Hepatocyte (in vitro differentiated cells): Measurements from ENCODE around the gene CCL26. TPM values are rescaled to one million over a fixed set of nuclear protein-coding genes. Genes with fewer than 3 reads are reported as not detected.
A peak's percentile ranks its signal among the peaks of the same experiment; 100 is the strongest.

Source experiments
- DNase-seq: peaks from one replicate; pipeline ENCODE4 v3.0.0-alpha.2; 2016; ENCODE audit warnings: low spot score
- H2AFZ ChIP-seq: fragments of 200-600 bp; sonication (generic); 2 replicates; pipeline ENCODE4 v1.6.0; 2016; ENCODE audit warnings: antibody characterized with exemption, mild to moderate bottlenecking
- H3K27ac ChIP-seq: fragments of 200-600 bp; sonication (generic); 2 replicates; pipeline ENCODE4 v1.5.1; 2016; ENCODE audit warnings: mild to moderate bottlenecking
- H3K27me3 ChIP-seq: fragments of 200-600 bp; sonication (generic); 2 replicates; pipeline ENCODE4 v1.6.1; 2016
- H3K36me3 ChIP-seq: fragments of 200-600 bp; sonication (generic); replicated peaks from 2 replicates; pipeline ENCODE4 v1.5.1; 2016; ENCODE audit warnings: low read depth; ENCODE audit not compliant: insufficient read depth
- H3K4me1 ChIP-seq: fragments of 200-600 bp; sonication (generic); 2 replicates; pipeline ENCODE4 v1.5.1; 2016; ENCODE audit warnings: mild to moderate bottlenecking, moderate library complexity; ENCODE audit not compliant: insufficient read depth
- H3K4me2 ChIP-seq: fragments of 200-600 bp; sonication (generic); 2 replicates; pipeline ENCODE4 v1.6.0; 2016
- H3K4me3 ChIP-seq: fragments of 200-600 bp; sonication (generic); 2 replicates; pipeline ENCODE4 v1.5.1; 2016; ENCODE audit warnings: mild to moderate bottlenecking
- H3K79me2 ChIP-seq: fragments of 200-600 bp; sonication (generic); 2 replicates; pipeline ENCODE4 v1.6.0; 2017; ENCODE audit warnings: mild to moderate bottlenecking
- H3K9me2 ChIP-seq: fragments of 200-600 bp; sonication (generic); replicated peaks from 2 replicates; pipeline ENCODE4 v1.6.0; 2017; ENCODE audit warnings: mild to moderate bottlenecking; ENCODE audit not compliant: insufficient read depth
- H3K9me3 ChIP-seq: fragments of 200-600 bp; sonication (generic); 2 replicates; pipeline ENCODE4 v1.5.1; 2016; ENCODE audit warnings: low read depth, mild to moderate bottlenecking
- H4K20me1 ChIP-seq: fragments of 200-600 bp; sonication (generic); 2 replicates; pipeline ENCODE4 v1.6.0; 2016; ENCODE audit warnings: mild to moderate bottlenecking; ENCODE audit not compliant: insufficient read depth, poor library complexity, severe bottlenecking
- CTCF ChIP-seq: fragments of 200-600 bp; sonication (generic); IDR thresholded peaks from 2 replicates; pipeline ENCODE4 v1.5.1; 2016; ENCODE audit warnings: antibody characterized with exemption, mild to moderate bottlenecking; ENCODE audit not compliant: poor library complexity
- EZH2 ChIP-seq: fragments of 200-600 bp; sonication (generic); IDR thresholded peaks from 2 replicates; pipeline ENCODE4 v1.6.1; 2016; ENCODE audit warnings: antibody characterized with exemption, mild to moderate bottlenecking, borderline replicate concordance
- EZH2phosphoT487 ChIP-seq: fragments of 200-600 bp; sonication (generic); IDR thresholded peaks from one replicate; pipeline ENCODE4 v1.6.1; 2018; ENCODE audit warnings: antibody characterized with exemption, mild to moderate bottlenecking, low read depth, moderate library complexity; ENCODE audit not compliant: unreplicated experiment, severe bottlenecking
- WGBS: methylation state at CpG from one replicate; pipeline ENCODE4 v1.1.6; 2016; ENCODE audit warnings: low lambda C conversion rate; ENCODE audit errors: missing lambda C conversion rate; 5-methylcytosine and 5-hydroxymethylcytosine counted together
- polyA plus RNA-seq: library from polyadenylated mRNA; unstranded; fragments of >200 nt; fragmentation: Nextera tagmentation; extraction: Ambion mirVana; gene quantifications from 2 replicates; pipeline ENCODE4 v1.2.1, GENCODE V29; 2016
- total RNA-seq: library from RNA; depleted of rRNA; stranded (reverse); fragments of >200 nt; gene quantifications from 2 replicates; pipeline ENCODE4 v1.2.3, GENCODE V29; 2014

CCL26 gene
- total and polyA plus RNA-seq, 2 experiments from 2014 or later, result 8.7 to 15.3 TPM

- Histone ChIP-seq H4K20me1 (no peaks in the 10 kb centered on the region), H3K4me3 (no peak overlapping the region), H3K4me1 (no peaks in the 10 kb centered on the region), H3K9me3 (no peaks in the 10 kb centered on the region), H3K9me2 (no peaks in the 10 kb centered on the region), H3K79me2 (no peaks in the 10 kb centered on the region), H2AFZ (no peak overlapping the region), H3K27ac (no peak overlapping the region), H3K4me2 (no peak overlapping the region), H3K36me3 (no peaks in the 10 kb centered on the region), H3K27me3 (no peaks in the 10 kb centered on the region)
- 72% methylated on average over 10 of the region's 10 CpGs for WGBS
- TF ChIP-seq EZH2 (no peak), CTCF (no peak), EZH2phosphoT487 (no peak)
- DNase-seq, result no peak
These were observed 15.6 kb downstream of the CCL26 start for GRCh38 chr7:75756206-75756990.

GRCh38 chr7:75743455-75743859 lies 28.6 kb downstream of the CCL26 start:
- Histone ChIP-seq H3K27ac (no peak overlapping the region), H3K27me3 (no peaks in the 10 kb centered on the region), H3K9me3 (no peaks in the 10 kb centered on the region), H4K20me1 (no peaks in the 10 kb centered on the region), H3K36me3 (no peaks in the 10 kb centered on the region), H2AFZ (no peak overlapping the region), H3K4me3 (no peak overlapping the region), H3K4me2 (no peak overlapping the region), H3K79me2 (no peaks in the 10 kb centered on the region), H3K4me1 (no peaks in the 10 kb centered on the region), H3K9me2 (no peaks in the 10 kb centered on the region)
- peak; percentile 36 for DNase-seq
- TF ChIP-seq EZH2phosphoT487 (peak; percentile 55), CTCF (no peak)
- WGBS, result 23% methylated on average over 4 of the region's 4 CpGs

- 43% methylated on average over 13 of the region's 13 CpGs for WGBS
- H2AFZ ChIP-seq, result no peak overlapping the region
- H3K9me3 ChIP-seq, result no peaks in the 10 kb centered on the region
- H3K9me2 ChIP-seq, result no peaks in the 10 kb centered on the region
- peaks cover 3% of the 10 kb centered on the region for H3K79me2 ChIP-seq
- TF ChIP-seq CTCF, result no peak
- H3K4me3 ChIP-seq, result no peak overlapping the region
- H4K20me1 ChIP-seq, result no peaks in the 10 kb centered on the region
- H3K27ac ChIP-seq, result no peak overlapping the region
- no peaks in the 10 kb centered on the region for H3K4me1 ChIP-seq
- peaks cover 15% of the 10 kb centered on the region for H3K27me3 ChIP-seq
- no peaks in the 10 kb centered on the region for H3K36me3 ChIP-seq
- peak overlapping the region; percentile 3 for H3K4me2 ChIP-seq
- DNase-seq, result peak; percentile 51
These were observed 31.0 kb downstream of the CCL26 start for GRCh38 chr7:75740846-75741497.
